HepG2 (cell line): Measurements from ENCODE around the gene C16orf78. TPM values are rescaled to one million over a fixed set of nuclear protein-coding genes. Genes with fewer than 3 reads are reported as not detected.

Experiments used
- ATF7-NPFF ChIP-seq: sonication (generic); formaldehyde crosslinking; IDR thresholded peaks from 2 replicates; pipeline ENCODE4 v1.8.1; 2023; ENCODE audit warnings: mild to moderate bottlenecking, low read depth, missing genetic modification reagents, moderate library complexity
- HOXD1 ChIP-seq: sonication (generic); formaldehyde crosslinking; IDR thresholded peaks from 2 replicates; pipeline ENCODE4 v1.5.0; 2020; ENCODE audit warnings: missing genetic modification reagents
- ISL2 ChIP-seq: sonication (generic); formaldehyde crosslinking; IDR thresholded peaks from 2 replicates; pipeline ENCODE4 v1.5.0; 2020; ENCODE audit warnings: missing genetic modification reagents
- KLF12 ChIP-seq: sonication (generic); formaldehyde crosslinking; IDR thresholded peaks from 2 replicates; pipeline ENCODE4 v1.4.0; 2020; ENCODE audit warnings: missing genetic modification reagents, borderline replicate concordance
- SAFB2 ChIP-seq: sonication (generic); formaldehyde crosslinking; IDR thresholded peaks from 2 replicates; pipeline ENCODE4 v1.5.1; 2020; ENCODE audit warnings: missing genetic modification reagents, low read depth, mild to moderate bottlenecking, borderline replicate concordance
- YEATS2 ChIP-seq: sonication (generic); formaldehyde crosslinking; IDR thresholded peaks from 2 replicates; pipeline ENCODE4 v1.4.0; 2020; ENCODE audit warnings: missing genetic modification reagents, borderline replicate concordance
- ZFYVE20 ChIP-seq: sonication (generic); formaldehyde crosslinking; IDR thresholded peaks from 2 replicates; pipeline ENCODE4 v1.8.0; 2023; ENCODE audit warnings: low read depth, mild to moderate bottlenecking, moderate library complexity, missing genetic modification reagents, borderline replicate concordance
- ZKSCAN5 ChIP-seq: sonication (generic); formaldehyde crosslinking; IDR thresholded peaks from 2 replicates; pipeline ENCODE4 v1.5.1; 2020; ENCODE audit warnings: mild to moderate bottlenecking, missing genetic modification reagents
- ZNF224 ChIP-seq: sonication (generic); formaldehyde crosslinking; IDR thresholded peaks from 2 replicates; pipeline ENCODE4 v1.5.0; 2020; ENCODE audit warnings: mild to moderate bottlenecking, missing genetic modification reagents
- ZNF460 ChIP-seq: sonication (generic); formaldehyde crosslinking; IDR thresholded peaks from 2 replicates; pipeline ENCODE4 v1.5.1; 2020; ENCODE audit warnings: missing genetic modification reagents, mild to moderate bottlenecking, borderline replicate concordance
- ZNF607 ChIP-seq: sonication (generic); formaldehyde crosslinking; IDR thresholded peaks from 2 replicates; pipeline ENCODE4 v1.5.1; 2020; ENCODE audit warnings: missing genetic modification reagents, mild to moderate bottlenecking, borderline replicate concordance
- polyA plus RNA-seq, 8 experiments: library from polyadenylated mRNA; depleted of rRNA in 3 of 8; stranded (reverse) in 7 of 8; unstranded in 1 of 8; fragments of >200 nt; fragmentation: Illumina TruSeq in 4 of 8; extraction: Trizol in 4 of 8; gene quantifications; 2 replicates each; pipeline versions ENCODE4 v1.2.1 to v1.2.3, GENCODE V29; 2011 to 2016; ENCODE audit warnings: low read depth in 4 of 8, missing spikeins in 1 of 8, mixed read lengths in 1 of 8; ENCODE audit not compliant: insufficient read depth in 1 of 8
- total RNA-seq, 5 experiments: library from RNA; depleted of rRNA; stranded (reverse); fragments of >200 nt; fragmentation: Illumina TruSeq; extraction: Trizol; gene quantifications; 2 replicates each; pipeline ENCODE4 v1.2.3, GENCODE V29; 2016; ENCODE audit warnings: low read depth in 1 of 5
- TF ChIP-seq, protein P1 (sequence below), 2 experiments: sonication (generic) in 1 of 2; formaldehyde crosslinking in 1 of 2; IDR thresholded peaks; 2 replicates each; pipeline versions ENCODE4 v1.6.1 to v1.9.0; 2014 to 2022; ENCODE audit warnings: antibody characterized with exemption in 1 of 2, borderline replicate concordance in 1 of 2, inconsistent platforms in 1 of 2, low read depth in 1 of 2, missing genetic modification reagents in 1 of 2
- TF ChIP-seq, protein P2 (sequence below): sonication (generic); formaldehyde crosslinking; IDR thresholded peaks from 2 replicates; pipeline ENCODE4 v1.4.0; 2020; ENCODE audit warnings: missing genetic modification reagents, borderline replicate concordance
- TF ChIP-seq, protein P3 (sequence below): sonication (generic); formaldehyde crosslinking; IDR thresholded peaks from 2 replicates; pipeline ENCODE4 v1.5.0; 2020; ENCODE audit warnings: missing genetic modification reagents
- TF ChIP-seq, protein P4 (sequence below): IDR thresholded peaks from 2 replicates; pipeline ENCODE4 v1.6.1; 2012; ENCODE audit warnings: low read depth, low read length, improper control_type of control experiment

Gene C16orf78
- total and polyA plus RNA-seq, 2 of the 13 experiments (the other 11 are each of a cell fraction or from before 2014, with no cell fraction given), result not detected

DNA sequence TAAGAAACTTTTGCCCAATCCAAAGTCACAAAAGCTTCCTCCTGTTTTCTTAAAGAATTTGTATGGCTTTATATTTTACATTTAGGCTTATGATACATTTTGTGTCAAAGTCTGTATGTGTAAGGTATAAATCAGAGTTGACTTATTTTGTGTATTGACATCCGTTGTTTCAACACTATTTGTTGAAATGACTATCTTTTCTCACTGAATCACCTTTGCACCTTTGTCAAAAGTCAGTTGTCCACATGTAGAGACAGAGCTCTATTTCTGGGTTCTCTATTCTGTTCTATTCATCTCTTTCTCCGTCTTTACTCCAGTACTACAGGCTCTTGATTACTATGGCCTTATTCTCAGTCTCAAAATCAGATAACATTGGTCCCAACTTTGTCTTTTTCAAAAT is 73.2 kb downstream of the C16orf78 start (continued):
- TF ChIP-seq ZNF607 (CRISPR knock-in tag) (no peak), YEATS2 (no peak), ATF7-NPFF (CRISPR knock-in tag) (no peak), ZKSCAN5 (CRISPR knock-in tag) (no peak), ZNF224 (no peak), ZNF460 (no peak), HOXD1 (CRISPR knock-in tag) (no peak), ISL2 (CRISPR knock-in tag) (no peak), ZFYVE20 (CRISPR knock-in tag) (no peak), SAFB2 (CRISPR knock-in tag) (no peak), KLF12 (CRISPR knock-in tag) (no peak)
- TF ChIP-seq, protein P1, sequence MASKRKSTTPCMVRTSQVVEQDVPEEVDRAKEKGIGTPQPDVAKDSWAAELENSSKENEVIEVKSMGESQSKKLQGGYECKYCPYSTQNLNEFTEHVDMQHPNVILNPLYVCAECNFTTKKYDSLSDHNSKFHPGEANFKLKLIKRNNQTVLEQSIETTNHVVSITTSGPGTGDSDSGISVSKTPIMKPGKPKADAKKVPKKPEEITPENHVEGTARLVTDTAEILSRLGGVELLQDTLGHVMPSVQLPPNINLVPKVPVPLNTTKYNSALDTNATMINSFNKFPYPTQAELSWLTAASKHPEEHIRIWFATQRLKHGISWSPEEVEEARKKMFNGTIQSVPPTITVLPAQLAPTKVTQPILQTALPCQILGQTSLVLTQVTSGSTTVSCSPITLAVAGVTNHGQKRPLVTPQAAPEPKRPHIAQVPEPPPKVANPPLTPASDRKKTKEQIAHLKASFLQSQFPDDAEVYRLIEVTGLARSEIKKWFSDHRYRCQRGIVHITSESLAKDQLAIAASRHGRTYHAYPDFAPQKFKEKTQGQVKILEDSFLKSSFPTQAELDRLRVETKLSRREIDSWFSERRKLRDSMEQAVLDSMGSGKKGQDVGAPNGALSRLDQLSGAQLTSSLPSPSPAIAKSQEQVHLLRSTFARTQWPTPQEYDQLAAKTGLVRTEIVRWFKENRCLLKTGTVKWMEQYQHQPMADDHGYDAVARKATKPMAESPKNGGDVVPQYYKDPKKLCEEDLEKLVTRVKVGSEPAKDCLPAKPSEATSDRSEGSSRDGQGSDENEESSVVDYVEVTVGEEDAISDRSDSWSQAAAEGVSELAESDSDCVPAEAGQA (IDR thresholded peaks at IDR 0.05; ENCODE audit: low read depth), result no peak
- TF ChIP-seq, protein P1 (CRISPR knock-in tag; IDR thresholded peaks at IDR 0.05; ENCODE audit: borderline replicate concordance), result no peak
- TF ChIP-seq, protein P2, sequence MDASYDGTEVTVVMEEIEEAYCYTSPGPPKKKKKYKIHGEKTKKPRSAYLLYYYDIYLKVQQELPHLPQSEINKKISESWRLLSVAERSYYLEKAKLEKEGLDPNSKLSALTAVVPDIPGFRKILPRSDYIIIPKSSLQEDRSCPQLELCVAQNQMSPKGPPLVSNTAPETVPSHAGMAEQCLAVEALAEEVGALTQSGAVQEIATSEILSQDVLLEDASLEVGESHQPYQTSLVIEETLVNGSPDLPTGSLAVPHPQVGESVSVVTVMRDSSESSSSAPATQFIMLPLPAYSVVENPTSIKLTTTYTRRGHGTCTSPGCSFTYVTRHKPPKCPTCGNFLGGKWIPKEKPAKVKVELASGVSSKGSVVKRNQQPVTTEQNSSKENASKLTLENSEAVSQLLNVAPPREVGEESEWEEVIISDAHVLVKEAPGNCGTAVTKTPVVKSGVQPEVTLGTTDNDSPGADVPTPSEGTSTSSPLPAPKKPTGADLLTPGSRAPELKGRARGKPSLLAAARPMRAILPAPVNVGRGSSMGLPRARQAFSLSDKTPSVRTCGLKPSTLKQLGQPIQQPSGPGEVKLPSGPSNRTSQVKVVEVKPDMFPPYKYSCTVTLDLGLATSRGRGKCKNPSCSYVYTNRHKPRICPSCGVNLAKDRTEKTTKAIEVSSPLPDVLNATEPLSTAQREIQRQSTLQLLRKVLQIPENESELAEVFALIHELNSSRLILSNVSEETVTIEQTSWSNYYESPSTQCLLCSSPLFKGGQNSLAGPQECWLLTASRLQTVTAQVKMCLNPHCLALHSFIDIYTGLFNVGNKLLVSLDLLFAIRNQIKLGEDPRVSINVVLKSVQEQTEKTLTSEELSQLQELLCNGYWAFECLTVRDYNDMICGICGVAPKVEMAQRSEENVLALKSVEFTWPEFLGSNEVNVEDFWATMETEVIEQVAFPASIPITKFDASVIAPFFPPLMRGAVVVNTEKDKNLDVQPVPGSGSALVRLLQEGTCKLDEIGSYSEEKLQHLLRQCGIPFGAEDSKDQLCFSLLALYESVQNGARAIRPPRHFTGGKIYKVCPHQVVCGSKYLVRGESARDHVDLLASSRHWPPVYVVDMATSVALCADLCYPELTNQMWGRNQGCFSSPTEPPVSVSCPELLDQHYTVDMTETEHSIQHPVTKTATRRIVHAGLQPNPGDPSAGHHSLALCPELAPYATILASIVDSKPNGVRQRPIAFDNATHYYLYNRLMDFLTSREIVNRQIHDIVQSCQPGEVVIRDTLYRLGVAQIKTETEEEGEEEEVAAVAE (CRISPR knock-in tag), result no peak
- TF ChIP-seq, protein P3, sequence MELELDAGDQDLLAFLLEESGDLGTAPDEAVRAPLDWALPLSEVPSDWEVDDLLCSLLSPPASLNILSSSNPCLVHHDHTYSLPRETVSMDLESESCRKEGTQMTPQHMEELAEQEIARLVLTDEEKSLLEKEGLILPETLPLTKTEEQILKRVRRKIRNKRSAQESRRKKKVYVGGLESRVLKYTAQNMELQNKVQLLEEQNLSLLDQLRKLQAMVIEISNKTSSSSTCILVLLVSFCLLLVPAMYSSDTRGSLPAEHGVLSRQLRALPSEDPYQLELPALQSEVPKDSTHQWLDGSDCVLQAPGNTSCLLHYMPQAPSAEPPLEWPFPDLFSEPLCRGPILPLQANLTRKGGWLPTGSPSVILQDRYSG, result no peak
- TF ChIP-seq, protein P4, sequence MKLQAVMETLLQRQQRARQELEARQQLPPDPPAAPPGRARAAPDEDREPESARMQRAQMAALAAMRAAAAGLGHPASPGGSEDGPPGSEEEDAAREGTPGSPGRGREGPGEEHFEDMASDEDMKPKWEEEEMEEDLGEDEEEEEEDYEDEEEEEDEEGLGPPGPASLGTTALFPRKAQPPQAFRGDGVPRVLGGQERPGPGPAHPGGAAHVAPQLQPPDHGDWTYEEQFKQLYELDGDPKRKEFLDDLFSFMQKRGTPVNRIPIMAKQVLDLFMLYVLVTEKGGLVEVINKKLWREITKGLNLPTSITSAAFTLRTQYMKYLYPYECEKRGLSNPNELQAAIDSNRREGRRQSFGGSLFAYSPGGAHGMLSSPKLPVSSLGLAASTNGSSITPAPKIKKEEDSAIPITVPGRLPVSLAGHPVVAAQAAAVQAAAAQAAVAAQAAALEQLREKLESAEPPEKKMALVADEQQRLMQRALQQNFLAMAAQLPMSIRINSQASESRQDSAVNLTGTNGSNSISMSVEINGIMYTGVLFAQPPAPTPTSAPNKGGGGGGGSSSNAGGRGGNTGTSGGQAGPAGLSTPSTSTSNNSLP, result no peak
- TF ChIP-seq, all 625 proteins: peak for 0
